RPMI8226 (cell line): ENCODE data around the gene SIVA1.
"Not testable (repeated sequence)": the region's sequence is repeated elsewhere in the genome, so short reads cannot be mapped to it uniquely, and the experiment has no call there.

Source experiments
- DNase-seq: peaks from one replicate; pipeline ENCODE4 v3.0.0-alpha.2; 2015

Gene SIVA1

GRCh38 chr14:104734991-104735779, 17.8 kb upstream of the SIVA1 start:
- no peak for DNase-seq

- DNase-seq, result peak; percentile 35
These were observed 16.9 kb upstream of the SIVA1 start for GRCh38 chr14:104735830-104736642.

GRCh38 chr14:104738375-104739019, 14.4 kb upstream of the SIVA1 start:
- DNase-seq, result no peak

GRCh38 chr14:104739026-104739425, 13.9 kb upstream of the SIVA1 start:
- DNase-seq, result no peak

GRCh38 chr14:104739546-104740516, 13.1 kb upstream of the SIVA1 start:
- DNase-seq, result peak; percentile 33

GRCh38 chr14:104741108-104741802, 11.7 kb upstream of the SIVA1 start:
- no peak for DNase-seq

GRCh38 chr14:104741803-104742251, 11.1 kb upstream of the SIVA1 start:
- DNase-seq, result no peak

- no peak for DNase-seq
These were observed 10.1 kb upstream of the SIVA1 start for GRCh38 chr14:104742586-104743455.

- DNase-seq, result no peak
These were observed 9.2 kb upstream of the SIVA1 start for GRCh38 chr14:104743461-104744380.

GRCh38 chr14:104744484-104744883, 8.5 kb upstream of the SIVA1 start:
- DNase-seq, result no peak

GRCh38 chr14:104745431-104745830, 7.5 kb upstream of the SIVA1 start:
- DNase-seq, result no peak

GRCh38 chr14:104746071-104746545, 6.8 kb upstream of the SIVA1 start:
- no peak for DNase-seq

GRCh38 chr14:104746934-104747481, 5.9 kb upstream of the SIVA1 start:
- no peak for DNase-seq

GRCh38 chr14:104747876-104748275, 5.1 kb upstream of the SIVA1 start:
- no peak for DNase-seq

GRCh38 chr14:104749111-104749649, 3.8 kb upstream of the SIVA1 start:
- peak; percentile 58 for DNase-seq

GRCh38 chr14:104750056-104750752, 2.7 kb upstream of the SIVA1 start:
- DNase-seq, result no peak

- not testable (repeated sequence) for DNase-seq
These were observed 2.2 kb upstream of the SIVA1 start for GRCh38 chr14:104750753-104751057.
